SK-N-SH treated with all-trans-retinoic acid at 6 μM for 48 hours (cell line): ENCODE results near the gene CANX.

Experiments used
- CSDC2 ChIP-seq: fragments of 250-450 bp; sonication (Bioruptor Pico); IDR thresholded peaks from 2 replicates; pipeline ENCODE4 v1.5.0; 2020; ENCODE audit warnings: mild to moderate bottlenecking, moderate library complexity
- ISL1 ChIP-seq: fragments of 250-450 bp; sonication (Bioruptor Pico); IDR thresholded peaks from 2 replicates; pipeline ENCODE4 v2.1.2; 2022; ENCODE audit warnings: mild to moderate bottlenecking, moderate library complexity
- OSR1 ChIP-seq: fragments of 250-450 bp; sonication (Bioruptor Pico); IDR thresholded peaks from 2 replicates; pipeline ENCODE4 v1.8.0; 2022; ENCODE audit warnings: moderate library complexity, mild to moderate bottlenecking, inconsistent platforms
- RARB ChIP-seq: fragments of 250-450 bp; sonication (Bioruptor Pico); IDR thresholded peaks from 2 replicates; pipeline ENCODE4 v1.8.0; 2021; ENCODE audit warnings: mild to moderate bottlenecking, moderate library complexity
- ZFP3 ChIP-seq: fragments of 250-450 bp; sonication (Bioruptor Pico); IDR thresholded peaks from 2 replicates; pipeline ENCODE4 v1.5.0; 2020; ENCODE audit warnings: mild to moderate bottlenecking, moderate library complexity
- ZNF70 ChIP-seq: fragments of 450-650 bp; formaldehyde crosslinking; IDR thresholded peaks from 2 replicates; pipeline ENCODE4 v1.5.0; 2020; ENCODE audit warnings: mild to moderate bottlenecking, moderate library complexity
- ZNF8 ChIP-seq: fragments of 450-650 bp; formaldehyde crosslinking; IDR thresholded peaks from 2 replicates; pipeline ENCODE4 v1.5.0; 2020; ENCODE audit warnings: mild to moderate bottlenecking, moderate library complexity
- TF ChIP-seq, protein P1 (sequence below): fragments of 250-450 bp; sonication (Bioruptor Pico); IDR thresholded peaks from 2 replicates; pipeline ENCODE4 v1.5.1; 2020; ENCODE audit warnings: low read depth, mild to moderate bottlenecking, moderate library complexity

DNA sequence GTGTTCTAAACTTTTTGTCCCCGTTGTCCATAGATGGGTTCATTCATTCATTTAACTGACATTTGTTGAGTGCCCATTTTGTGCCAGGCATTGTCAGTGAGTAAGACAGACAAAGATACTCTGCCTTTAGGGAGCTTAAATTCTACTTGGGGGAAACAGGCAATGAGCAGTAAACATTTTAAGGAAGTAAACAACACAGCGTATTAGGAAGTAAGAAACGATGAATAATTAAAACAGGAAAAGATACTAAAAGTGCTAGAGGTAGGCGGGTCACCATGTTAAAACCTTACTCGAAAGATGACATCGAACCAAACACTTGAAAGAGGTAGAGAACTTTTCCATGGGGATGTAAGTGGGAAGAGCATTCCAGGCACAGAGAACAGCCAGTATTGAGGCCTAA lies 28.3 kb downstream of the CANX start:
- TF ChIP-seq ISL1 (CRISPR knock-in tag) (no peak), ZNF70 (CRISPR knock-in tag) (no peak), OSR1 (CRISPR knock-in tag) (no peak), ZFP3 (CRISPR knock-in tag) (no peak), ZNF8 (CRISPR knock-in tag) (no peak), CSDC2 (no peak), RARB (CRISPR knock-in tag) (no peak)
- TF ChIP-seq, protein P1, sequence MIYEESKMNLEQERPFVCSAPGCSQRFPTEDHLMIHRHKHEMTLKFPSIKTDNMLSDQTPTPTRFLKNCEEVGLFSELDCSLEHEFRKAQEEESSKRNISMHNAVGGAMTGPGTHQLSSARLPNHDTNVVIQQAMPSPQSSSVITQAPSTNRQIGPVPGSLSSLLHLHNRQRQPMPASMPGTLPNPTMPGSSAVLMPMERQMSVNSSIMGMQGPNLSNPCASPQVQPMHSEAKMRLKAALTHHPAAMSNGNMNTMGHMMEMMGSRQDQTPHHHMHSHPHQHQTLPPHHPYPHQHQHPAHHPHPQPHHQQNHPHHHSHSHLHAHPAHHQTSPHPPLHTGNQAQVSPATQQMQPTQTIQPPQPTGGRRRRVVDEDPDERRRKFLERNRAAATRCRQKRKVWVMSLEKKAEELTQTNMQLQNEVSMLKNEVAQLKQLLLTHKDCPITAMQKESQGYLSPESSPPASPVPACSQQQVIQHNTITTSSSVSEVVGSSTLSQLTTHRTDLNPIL (CRISPR knock-in tag), result no peak
